Measurements from ENCODE around the gene ZBED3. TPM values are rescaled to one million over a fixed set of nuclear protein-coding genes. Genes with fewer than 3 reads are reported as not detected.

Gene ZBED3
- total RNA-seq, 1 experiment from 2014 or later: 7.0 TPM

DNA sequence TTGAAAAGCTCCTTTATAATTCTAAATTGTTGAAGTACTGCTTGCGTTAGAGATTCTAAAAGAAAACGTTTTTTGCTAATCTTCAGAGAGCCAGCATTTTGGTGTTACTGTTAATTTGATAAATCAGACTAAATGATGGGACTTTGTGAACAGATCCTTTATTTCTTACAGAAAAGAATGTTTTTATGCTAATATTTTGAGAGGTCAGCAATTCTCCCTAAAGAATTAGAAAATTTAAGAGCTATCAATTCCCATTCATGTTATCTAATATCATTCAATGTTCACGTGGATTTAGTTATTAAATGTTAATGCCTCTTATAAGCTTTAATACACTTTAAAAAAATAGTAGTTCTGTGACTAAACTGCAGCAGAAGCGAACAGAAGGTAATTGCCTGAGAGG is 54.5 kb downstream of the ZBED3 start (continued):
- TF ChIP-seq, protein P1, sequence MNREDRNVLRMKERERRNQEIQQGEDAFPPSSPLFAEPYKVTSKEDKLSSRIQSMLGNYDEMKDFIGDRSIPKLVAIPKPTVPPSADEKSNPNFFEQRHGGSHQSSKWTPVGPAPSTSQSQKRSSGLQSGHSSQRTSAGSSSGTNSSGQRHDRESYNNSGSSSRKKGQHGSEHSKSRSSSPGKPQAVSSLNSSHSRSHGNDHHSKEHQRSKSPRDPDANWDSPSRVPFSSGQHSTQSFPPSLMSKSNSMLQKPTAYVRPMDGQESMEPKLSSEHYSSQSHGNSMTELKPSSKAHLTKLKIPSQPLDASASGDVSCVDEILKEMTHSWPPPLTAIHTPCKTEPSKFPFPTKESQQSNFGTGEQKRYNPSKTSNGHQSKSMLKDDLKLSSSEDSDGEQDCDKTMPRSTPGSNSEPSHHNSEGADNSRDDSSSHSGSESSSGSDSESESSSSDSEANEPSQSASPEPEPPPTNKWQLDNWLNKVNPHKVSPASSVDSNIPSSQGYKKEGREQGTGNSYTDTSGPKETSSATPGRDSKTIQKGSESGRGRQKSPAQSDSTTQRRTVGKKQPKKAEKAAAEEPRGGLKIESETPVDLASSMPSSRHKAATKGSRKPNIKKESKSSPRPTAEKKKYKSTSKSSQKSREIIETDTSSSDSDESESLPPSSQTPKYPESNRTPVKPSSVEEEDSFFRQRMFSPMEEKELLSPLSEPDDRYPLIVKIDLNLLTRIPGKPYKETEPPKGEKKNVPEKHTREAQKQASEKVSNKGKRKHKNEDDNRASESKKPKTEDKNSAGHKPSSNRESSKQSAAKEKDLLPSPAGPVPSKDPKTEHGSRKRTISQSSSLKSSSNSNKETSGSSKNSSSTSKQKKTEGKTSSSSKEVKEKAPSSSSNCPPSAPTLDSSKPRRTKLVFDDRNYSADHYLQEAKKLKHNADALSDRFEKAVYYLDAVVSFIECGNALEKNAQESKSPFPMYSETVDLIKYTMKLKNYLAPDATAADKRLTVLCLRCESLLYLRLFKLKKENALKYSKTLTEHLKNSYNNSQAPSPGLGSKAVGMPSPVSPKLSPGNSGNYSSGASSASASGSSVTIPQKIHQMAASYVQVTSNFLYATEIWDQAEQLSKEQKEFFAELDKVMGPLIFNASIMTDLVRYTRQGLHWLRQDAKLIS (CRISPR knock-in tag; IDR thresholded peaks at IDR 0.05; ENCODE audit: borderline replicate concordance): no peak
- TF ChIP-seq GTF2I (CRISPR knock-in tag; conservative IDR thresholded peaks at IDR 0.05) (no peak), ZNF416 (CRISPR knock-in tag; IDR thresholded peaks at IDR 0.05) (no peak), IRF2 (CRISPR knock-in tag; IDR thresholded peaks at IDR 0.05; ENCODE audit: borderline replicate concordance, low read depth) (no peak), ZNF423 (CRISPR knock-in tag; IDR thresholded peaks at IDR 0.05) (no peak)

DNA sequence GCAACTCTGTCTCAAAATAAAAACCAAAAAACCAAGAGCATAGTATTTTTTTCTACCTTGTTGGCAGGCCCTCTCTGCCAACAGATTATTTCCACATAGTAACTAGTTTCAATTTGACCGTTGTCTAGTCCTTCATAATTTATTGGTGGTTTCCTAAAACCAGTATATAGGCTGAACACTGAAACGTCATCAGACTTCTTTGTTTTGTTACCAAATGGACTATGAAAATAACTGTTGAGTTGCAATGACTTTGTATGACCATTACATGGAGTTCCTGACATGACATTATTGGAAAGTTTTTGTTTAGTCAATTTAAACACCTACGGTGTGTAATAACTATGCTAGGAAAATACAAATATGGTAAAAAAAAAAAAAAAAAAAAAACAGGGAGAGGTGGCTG is 55.2 kb downstream of the ZBED3 start:
- Mint-ChIP-seq H3K27me3 (ENCODE audit: low read depth) (peaks cover 36% of the 10 kb centered on the region), H3K4me1 (peaks cover 9% of the 10 kb centered on the region), H3K36me3 (peaks cover 45% of the 10 kb centered on the region), H3K27ac (no peak overlapping the region), H3K4me3 (peak overlapping the region; percentile 90; the same call in 1 of the 2 replicates), H3K9me3 (peaks cover 27% of the 10 kb centered on the region)
- CTCF ChIA-PET: interaction anchor here (0.6 to 2.5 kb wide), 2 partner anchors 45 to 150 kb away, joined by 3 to 14 read pairs; no protein-coding TSS in a partner anchor
- TF ChIP-seq TCF7 (CRISPR knock-in tag; IDR thresholded peaks at IDR 0.05; ENCODE audit: low read depth): no peak
- no peak for TF ChIP-seq MYBL2 (CRISPR knock-in tag; IDR thresholded peaks at IDR 0.05)
- no peak for TF ChIP-seq CBFB (CRISPR knock-in tag; IDR thresholded peaks at IDR 0.05; ENCODE audit: low read depth)
- TF ChIP-seq GABPB1 (CRISPR knock-in tag; IDR thresholded peaks at IDR 0.05): no peak
- no peak for TF ChIP-seq GTF2I (CRISPR knock-in tag; conservative IDR thresholded peaks at IDR 0.05)
- no peak for TF ChIP-seq ZNF416 (CRISPR knock-in tag; IDR thresholded peaks at IDR 0.05)
- TF ChIP-seq, protein P2, sequence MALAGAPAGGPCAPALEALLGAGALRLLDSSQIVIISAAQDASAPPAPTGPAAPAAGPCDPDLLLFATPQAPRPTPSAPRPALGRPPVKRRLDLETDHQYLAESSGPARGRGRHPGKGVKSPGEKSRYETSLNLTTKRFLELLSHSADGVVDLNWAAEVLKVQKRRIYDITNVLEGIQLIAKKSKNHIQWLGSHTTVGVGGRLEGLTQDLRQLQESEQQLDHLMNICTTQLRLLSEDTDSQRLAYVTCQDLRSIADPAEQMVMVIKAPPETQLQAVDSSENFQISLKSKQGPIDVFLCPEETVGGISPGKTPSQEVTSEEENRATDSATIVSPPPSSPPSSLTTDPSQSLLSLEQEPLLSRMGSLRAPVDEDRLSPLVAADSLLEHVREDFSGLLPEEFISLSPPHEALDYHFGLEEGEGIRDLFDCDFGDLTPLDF (CRISPR knock-in tag; IDR thresholded peaks at IDR 0.05): no peak
- TF ChIP-seq ESRRA (CRISPR knock-in tag; IDR thresholded peaks at IDR 0.05; ENCODE audit: borderline replicate concordance): no peak
- no peak for TF ChIP-seq PRRX2 (CRISPR knock-in tag; IDR thresholded peaks at IDR 0.05)
- TF ChIP-seq, protein P3, sequence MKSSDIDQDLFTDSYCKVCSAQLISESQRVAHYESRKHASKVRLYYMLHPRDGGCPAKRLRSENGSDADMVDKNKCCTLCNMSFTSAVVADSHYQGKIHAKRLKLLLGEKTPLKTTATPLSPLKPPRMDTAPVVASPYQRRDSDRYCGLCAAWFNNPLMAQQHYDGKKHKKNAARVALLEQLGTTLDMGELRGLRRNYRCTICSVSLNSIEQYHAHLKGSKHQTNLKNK (CRISPR knock-in tag; IDR thresholded peaks at IDR 0.05): no peak
- TF ChIP-seq, protein P4, sequence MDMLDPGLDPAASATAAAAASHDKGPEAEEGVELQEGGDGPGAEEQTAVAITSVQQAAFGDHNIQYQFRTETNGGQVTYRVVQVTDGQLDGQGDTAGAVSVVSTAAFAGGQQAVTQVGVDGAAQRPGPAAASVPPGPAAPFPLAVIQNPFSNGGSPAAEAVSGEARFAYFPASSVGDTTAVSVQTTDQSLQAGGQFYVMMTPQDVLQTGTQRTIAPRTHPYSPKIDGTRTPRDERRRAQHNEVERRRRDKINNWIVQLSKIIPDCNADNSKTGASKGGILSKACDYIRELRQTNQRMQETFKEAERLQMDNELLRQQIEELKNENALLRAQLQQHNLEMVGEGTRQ (CRISPR knock-in tag; IDR thresholded peaks at IDR 0.05): no peak
- TF ChIP-seq FOXK1 (CRISPR knock-in tag; IDR thresholded peaks at IDR 0.05): no peak
- TF ChIP-seq, protein P5, sequence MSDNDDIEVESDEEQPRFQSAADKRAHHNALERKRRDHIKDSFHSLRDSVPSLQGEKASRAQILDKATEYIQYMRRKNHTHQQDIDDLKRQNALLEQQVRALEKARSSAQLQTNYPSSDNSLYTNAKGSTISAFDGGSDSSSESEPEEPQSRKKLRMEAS (CRISPR knock-in tag; IDR thresholded peaks at IDR 0.05): no peak
- no peak for TF ChIP-seq JAZF1 (CRISPR knock-in tag; IDR thresholded peaks at IDR 0.05)
- TF ChIP-seq KAT7 (CRISPR knock-in tag; IDR thresholded peaks at IDR 0.05; ENCODE audit: borderline replicate concordance): no peak
- TF ChIP-seq, protein P6, sequence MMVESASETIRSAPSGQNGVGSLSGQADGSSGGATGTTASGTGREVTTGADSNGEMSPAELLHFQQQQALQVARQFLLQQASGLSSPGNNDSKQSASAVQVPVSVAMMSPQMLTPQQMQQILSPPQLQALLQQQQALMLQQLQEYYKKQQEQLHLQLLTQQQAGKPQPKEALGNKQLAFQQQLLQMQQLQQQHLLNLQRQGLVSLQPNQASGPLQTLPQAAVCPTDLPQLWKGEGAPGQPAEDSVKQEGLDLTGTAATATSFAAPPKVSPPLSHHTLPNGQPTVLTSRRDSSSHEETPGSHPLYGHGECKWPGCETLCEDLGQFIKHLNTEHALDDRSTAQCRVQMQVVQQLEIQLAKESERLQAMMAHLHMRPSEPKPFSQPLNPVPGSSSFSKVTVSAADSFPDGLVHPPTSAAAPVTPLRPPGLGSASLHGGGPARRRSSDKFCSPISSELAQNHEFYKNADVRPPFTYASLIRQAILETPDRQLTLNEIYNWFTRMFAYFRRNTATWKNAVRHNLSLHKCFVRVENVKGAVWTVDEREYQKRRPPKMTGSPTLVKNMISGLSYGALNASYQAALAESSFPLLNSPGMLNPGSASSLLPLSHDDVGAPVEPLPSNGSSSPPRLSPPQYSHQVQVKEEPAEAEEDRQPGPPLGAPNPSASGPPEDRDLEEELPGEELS (CRISPR knock-in tag; IDR thresholded peaks at IDR 0.05): no peak
- TF ChIP-seq GRHL2 (CRISPR knock-in tag; IDR thresholded peaks at IDR 0.05; ENCODE audit: insufficient replicate concordance, severe bottlenecking): no peak
- TF ChIP-seq, protein P7, sequence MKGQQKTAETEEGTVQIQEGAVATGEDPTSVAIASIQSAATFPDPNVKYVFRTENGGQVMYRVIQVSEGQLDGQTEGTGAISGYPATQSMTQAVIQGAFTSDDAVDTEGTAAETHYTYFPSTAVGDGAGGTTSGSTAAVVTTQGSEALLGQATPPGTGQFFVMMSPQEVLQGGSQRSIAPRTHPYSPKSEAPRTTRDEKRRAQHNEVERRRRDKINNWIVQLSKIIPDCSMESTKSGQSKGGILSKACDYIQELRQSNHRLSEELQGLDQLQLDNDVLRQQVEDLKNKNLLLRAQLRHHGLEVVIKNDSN (CRISPR knock-in tag; IDR thresholded peaks at IDR 0.05): no peak
- ATAC-seq (no peak), DNase-seq (ENCODE audit: low spot score) (no peak)
- POLR2A ChIA-PET: interaction anchor here (2.2 kb wide), 1 partner anchor 55 kb away, joined by 9 read pairs; the partner anchor contains the start of gene ZBED3
